Erythroblast (primary cell): ENCODE measurements around the gene CSNK1D.
"Not testable (repeated sequence)": the region's sequence is repeated elsewhere in the genome, so short reads cannot be mapped to it uniquely, and the experiment has no call there.

ENCODE experiments used
- DNase-seq, 2 experiments: peaks; one replicate each; lab custom pipeline; 2025; lab: John Stamatoyannopoulos, UW
- GATA1 ChIP-seq: IDR thresholded peaks from 2 replicates; pipeline ENCODE4 v1.6.1; 2011; ENCODE audit warnings: low read depth, mild to moderate bottlenecking, control low read depth, low read length, moderate library complexity
- POLR2A ChIP-seq: IDR thresholded peaks from 2 replicates; pipeline ENCODE4 v1.6.1; 2011; ENCODE audit warnings: mild to moderate bottlenecking, low read length

Gene CSNK1D

GRCh38 chr17:82267575-82268379, 5.7 kb downstream of the CSNK1D start:
- DNase-seq: peak; percentile 79 to 87
- no peak for TF ChIP-seq POLR2A

GRCh38 chr17:82266142-82266541, 7.4 kb downstream of the CSNK1D start:
- TF ChIP-seq POLR2A (no peak), GATA1 (no peak)
- DNase-seq: no peak

GRCh38 chr17:82263641-82264040, 9.9 kb downstream of the CSNK1D start:
- no peak for DNase-seq
- TF ChIP-seq POLR2A: no peak
- no peak for TF ChIP-seq GATA1

GRCh38 chr17:82262344-82262743, 11.2 kb downstream of the CSNK1D start:
- no peak for DNase-seq
- TF ChIP-seq POLR2A (no peak), GATA1 (no peak)

- DNase-seq: not testable (repeated sequence)
Measured at GRCh38 chr17:82259972-82260961, 13.2 kb downstream of the CSNK1D start.

GRCh38 chr17:82258555-82258954, 14.9 kb downstream of the CSNK1D start:
- no peak for DNase-seq
- TF ChIP-seq GATA1 (no peak), POLR2A (no peak)

- peak; percentile 41 to 46 for DNase-seq
- no peak for TF ChIP-seq POLR2A
- no peak for TF ChIP-seq GATA1
Measured at GRCh38 chr17:82257473-82257872, 16.0 kb downstream of the CSNK1D start.

GRCh38 chr17:82256242-82256885, 17.1 kb downstream of the CSNK1D start:
- DNase-seq: no peak
- no peak for TF ChIP-seq GATA1
- TF ChIP-seq POLR2A: no peak

GRCh38 chr17:82255402-82255972, 18.0 kb downstream of the CSNK1D start:
- DNase-seq: no peak
- TF ChIP-seq POLR2A: no peak
- no peak for TF ChIP-seq GATA1

GRCh38 chr17:82254746-82255145, 18.8 kb downstream of the CSNK1D start:
- not testable (repeated sequence) for DNase-seq

GRCh38 chr17:82254096-82254495, 19.4 kb downstream of the CSNK1D start:
- not testable (repeated sequence) for DNase-seq

GRCh38 chr17:82253179-82253544, 20.3 kb downstream of the CSNK1D start:
- no peak for TF ChIP-seq POLR2A
- no peak for TF ChIP-seq GATA1

GRCh38 chr17:82252511-82253178, 20.9 kb downstream of the CSNK1D start:
- no peak for TF ChIP-seq POLR2A
- TF ChIP-seq GATA1: no peak
- DNase-seq: no peak

More at GRCh38 chr17:82253179-82253544, 20.3 kb downstream of the CSNK1D start:
- DNase-seq: no peak
